Measurements from ENCODE around the gene RNF7.
"Not testable (repeated sequence)": the region's sequence is repeated elsewhere in the genome, so short reads cannot be mapped to it uniquely, and the experiment has no call there.

Gene RNF7

DNA sequence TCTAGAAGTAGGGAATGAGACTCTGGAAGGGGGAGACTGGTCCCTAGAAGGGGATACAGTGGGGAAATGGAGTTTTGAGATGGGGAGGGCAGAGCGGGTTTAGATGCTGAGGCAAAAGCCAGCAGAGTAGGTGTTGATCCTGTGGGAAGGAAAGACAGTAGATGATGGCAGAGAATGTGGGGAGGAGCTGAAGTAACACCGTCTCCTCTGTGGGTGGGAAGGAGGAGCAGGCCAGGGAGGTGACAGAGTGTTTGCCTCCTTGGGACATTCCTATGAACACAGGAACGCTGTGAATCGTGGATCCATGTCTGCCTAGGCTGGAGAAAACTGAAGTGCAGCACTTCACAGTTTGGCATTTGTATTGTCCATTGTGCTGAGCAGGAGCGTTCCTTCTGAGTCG, 45.5 kb downstream of the RNF7 start:
- DNase-seq: no peak

DNA sequence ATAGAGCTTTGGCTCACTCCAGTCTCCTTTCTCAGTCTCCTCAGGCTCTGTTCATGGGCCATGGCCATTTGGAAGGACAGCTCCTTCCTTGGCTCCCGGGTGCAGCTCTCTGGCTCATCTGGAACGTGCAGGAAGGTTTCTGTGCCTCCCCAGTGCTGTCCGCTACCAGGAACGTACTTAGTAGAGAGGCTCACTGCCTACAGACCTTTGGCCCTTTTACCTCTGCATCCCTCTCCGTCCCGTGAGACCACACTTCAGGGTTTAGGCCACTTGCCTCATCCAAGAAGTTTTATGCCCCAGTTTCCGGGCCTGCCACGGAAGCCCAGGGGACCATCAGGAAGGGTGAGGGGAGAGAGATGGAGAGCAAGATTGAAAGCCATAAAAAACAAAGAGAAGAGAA, 46.0 kb downstream of the RNF7 start:
- no peak for DNase-seq

DNA sequence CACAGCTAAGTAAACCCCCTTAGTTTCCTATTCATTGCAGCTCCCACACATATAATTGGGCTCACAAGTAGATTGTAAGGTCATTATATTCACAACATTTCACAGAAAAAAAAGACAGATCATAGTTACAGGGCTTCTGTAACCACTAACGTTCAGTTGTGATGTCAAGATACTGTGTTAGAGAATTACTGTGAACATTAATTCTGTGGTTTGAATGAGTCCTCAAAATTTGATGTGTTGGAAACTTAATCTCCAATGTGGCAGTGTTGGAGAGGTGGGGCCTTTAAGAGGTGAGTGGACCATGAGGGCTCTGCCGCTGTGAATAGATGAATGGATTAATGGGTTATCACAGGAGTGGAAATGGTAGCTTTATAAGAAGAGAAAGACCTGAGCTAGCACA, 46.4 kb downstream of the RNF7 start:
- DNase-seq: no peak

DNA sequence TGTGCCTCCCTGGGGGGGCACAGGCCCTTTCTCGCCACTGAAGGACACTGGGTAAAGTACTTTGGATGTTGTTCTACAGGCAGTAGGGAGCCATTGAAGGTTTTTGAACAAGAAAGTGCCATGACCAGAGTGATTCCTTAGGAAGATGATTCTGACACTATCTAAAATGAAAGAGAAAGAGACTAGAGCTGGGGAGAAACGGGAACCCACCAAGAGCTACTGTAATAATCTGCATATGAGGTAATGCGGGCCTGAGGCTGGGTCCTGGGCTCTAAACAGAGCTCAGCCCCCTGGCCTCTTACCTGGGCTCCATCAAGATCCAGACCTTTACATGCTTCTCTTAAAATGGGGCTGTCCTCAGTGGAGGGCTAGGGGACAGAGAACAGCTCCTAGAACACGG, 50.1 kb downstream of the RNF7 start:
- DNase-seq: no peak

DNA sequence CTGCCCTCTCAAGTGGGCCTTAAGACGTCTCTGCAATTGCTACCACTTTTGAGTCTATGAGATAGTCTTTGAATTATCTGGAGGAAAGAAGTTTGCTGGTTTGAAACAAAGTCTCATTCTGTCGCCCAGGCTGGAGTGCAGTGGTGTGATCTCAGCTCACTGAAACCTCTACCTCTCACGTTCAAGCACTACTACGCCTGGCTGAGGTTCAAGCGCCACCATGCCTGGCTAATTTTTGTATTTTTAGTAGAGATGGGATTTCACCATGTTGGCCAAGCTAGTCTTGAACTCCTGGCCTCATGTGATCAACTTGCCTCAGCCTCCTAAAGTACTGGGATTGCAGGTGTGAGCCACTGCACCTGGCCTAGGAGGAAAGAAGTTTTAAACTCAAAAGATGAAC, 50.7 kb downstream of the RNF7 start:
- DNase-seq: not testable (repeated sequence)

DNA sequence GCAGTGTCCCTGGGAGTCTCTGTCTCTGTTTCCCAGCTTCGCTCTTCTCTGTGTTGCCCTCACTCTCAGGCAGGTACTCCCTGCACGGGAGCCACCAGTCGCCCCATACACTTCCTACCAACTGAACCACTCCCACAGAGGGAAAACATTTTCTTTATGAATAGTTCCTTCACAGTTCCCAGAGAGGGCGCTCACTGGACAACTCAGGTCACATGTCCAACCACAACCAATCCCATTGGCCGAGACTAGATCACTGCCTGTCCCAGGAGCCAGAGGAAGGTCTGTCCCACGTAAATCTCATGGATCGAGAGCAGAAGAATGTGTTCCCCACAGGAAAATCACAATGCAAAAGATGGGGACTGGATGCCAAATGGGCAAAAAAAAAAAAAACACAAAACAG, 51.2 kb downstream of the RNF7 start:
- DNase-seq: no peak

DNA sequence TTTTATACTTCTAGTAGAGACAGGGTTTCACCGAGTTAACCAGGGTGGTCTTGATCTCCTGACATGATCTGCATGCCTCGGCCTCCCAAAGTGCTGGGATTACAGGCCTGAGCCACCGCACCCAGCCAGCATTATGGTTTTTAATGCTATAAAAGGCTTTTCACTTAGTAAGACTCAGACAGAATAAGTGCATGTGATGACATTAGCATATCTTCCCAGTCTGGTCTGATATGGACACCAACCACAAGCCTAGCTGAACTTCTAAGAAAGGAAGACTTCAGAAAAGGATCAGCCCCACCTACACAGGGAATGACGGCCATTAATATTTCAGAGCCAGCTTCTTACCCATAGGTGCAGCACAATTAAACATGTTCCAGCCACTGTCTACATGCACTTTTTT, 52.1 kb downstream of the RNF7 start:
- DNase-seq: no peak

DNA sequence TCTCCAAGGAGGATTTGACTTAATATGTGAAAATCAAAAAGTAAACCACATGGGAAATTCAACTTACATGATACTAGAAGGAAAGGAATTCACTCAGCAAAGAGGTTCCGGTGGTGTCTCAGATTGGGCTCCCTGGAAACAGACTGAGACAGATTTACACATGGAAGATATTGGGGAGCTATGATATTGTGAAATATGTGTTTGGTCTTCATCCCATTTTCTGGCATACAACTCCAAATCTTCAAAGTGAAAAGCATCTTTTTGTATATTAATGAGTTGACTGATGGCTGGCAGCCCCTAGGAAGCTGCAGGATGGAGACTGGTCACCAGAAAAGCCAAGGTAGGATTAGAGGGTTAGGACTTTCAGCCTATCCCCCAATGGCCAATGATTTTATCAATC, 54.4 kb downstream of the RNF7 start:
- no peak for DNase-seq

DNA sequence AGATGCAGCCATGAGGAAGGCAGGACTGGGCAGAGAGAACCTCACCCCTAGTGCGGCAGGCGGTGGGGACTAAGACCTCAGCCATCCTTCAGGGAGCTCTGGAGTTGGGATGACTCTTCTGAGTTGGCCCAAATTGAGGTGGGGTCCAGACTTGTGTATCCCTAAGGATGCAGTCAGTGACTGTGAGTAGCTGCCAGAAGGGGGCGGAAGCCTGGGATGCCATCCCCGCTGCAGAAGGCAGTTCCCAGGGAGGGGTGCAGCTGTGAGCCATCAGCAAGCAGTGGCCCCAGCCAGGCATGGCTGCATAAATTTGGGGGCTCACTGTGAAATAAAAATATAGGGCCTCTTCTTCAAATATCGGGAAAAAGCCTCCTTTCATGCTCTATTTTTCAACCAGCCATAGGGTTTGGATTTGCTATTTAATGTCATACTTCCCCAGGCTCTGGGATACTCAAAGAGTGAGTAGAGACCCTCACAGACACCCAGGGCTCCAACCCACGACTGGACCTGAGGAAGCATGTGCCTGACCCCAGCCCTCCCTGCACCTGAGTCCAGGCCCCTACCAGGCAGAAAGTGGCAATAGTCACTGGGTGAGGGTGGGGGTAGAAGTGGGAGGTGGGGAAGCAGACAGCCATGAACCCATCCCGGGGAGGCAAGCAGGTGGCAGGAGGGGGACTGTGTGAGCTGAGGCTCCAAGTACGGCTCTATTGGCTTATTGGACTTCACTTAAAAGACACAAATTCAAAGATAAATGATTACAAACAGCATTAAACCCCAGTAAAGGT, 55.6 kb downstream of the RNF7 start:
- no peak for DNase-seq

DNA sequence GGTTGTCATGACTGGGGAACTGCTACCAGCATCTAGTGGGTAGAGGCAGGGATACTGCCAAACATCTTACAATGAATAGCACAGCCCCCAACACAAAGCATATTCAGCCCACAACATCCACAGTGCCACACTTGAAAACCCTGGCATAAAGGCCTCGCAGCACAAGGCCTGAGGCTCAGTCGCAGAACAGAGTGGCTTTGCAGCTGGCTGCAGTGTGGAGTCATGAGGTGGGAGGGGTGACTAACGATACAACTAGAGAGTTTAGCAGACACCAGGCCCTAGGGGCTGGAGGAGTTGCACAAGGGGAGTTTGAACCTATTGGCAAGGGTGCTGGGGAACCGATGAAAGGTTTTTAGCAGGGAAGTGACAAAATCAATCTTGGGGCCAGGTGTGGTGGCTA, 57.2 kb downstream of the RNF7 start:
- DNase-seq: no peak

DNA sequence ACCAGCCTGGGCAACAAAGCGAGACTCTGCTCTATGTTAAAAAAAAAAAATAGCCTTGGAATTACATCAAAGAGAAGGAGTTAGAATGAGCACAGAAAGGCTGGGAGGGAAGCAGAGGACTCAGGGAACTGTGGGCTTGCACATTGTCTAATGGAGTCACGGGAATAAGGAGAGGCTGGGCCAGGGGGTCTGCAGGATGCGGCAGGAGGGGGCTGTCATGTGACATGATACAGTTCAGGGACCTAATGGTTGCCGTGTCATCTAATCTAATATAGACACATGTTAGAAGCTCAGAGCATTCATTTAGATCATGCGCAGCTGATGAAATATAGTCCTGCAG, 57.6 kb downstream of the RNF7 start:
- DNase-seq: no peak

DNA sequence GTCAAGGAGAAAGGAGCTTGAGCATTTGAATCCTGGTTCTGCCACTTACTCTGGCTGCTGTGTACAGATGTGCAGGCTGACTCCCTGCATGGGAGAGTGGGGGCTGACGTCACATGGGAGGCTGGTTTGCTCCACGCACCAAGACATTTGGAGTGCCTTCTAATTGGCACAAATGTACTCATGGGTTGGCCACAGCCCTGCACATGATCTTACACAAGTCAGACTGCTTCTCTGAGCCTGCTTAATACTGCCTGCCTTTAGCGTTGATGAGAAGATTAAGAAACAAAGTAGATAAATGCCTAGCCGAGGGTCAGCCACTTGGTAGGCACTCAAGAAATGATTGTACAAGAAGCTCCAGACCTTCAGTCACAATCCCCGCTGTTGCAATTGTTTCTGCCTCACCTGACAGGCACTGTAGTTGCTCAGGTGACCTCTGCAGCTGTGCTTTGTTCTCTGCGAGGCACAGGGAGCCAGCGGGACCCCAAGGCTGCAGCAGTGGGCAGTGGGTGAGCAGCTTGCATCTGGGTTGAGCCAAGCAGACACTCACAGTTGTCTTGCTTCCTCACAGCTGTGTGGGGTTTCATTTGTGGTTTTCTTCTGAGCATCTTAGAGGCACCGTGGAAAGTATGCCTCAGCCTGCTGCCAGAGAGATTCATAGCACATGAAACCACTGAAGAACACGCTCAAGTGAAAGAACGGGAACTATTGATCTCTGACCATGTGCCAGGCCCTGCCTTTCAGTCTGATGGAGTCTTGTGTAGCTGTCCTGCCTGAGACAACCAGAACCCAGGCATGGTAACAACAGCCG, 58.2 kb downstream of the RNF7 start:
- peak; percentile 19 to 60 (median 36) for DNase-seq

Data from stimulated activated naive CD4-positive, alpha-beta T cell (primary cell).